Hepatic stellate cell (primary cell): ENCODE data around the gene SAE1.
A peak's percentile ranks its signal among the peaks of the same experiment; 100 is the strongest.

Experiments used
- DNase-seq: peaks from one replicate; pipeline ENCODE4 v3.0.0; 2011; ENCODE audit warnings: low spot score

SAE1 gene

GRCh38 chr19:47161876-47162489, 31.3 kb downstream of the SAE1 start:
- DNase-seq, result no peak

GRCh38 chr19:47168065-47168464, 37.4 kb downstream of the SAE1 start:
- DNase-seq, result no peak

GRCh38 chr19:47172666-47173455, 42.2 kb downstream of the SAE1 start:
- DNase-seq, result no peak

GRCh38 chr19:47176071-47176626, 45.5 kb downstream of the SAE1 start:
- DNase-seq, result peak; percentile 57

GRCh38 chr19:47176627-47177090, 46.0 kb downstream of the SAE1 start:
- DNase-seq, result peak; percentile 53

GRCh38 chr19:47179653-47180310, 49.1 kb downstream of the SAE1 start:
- no peak for DNase-seq

GRCh38 chr19:47183601-47184000, 53.0 kb downstream of the SAE1 start:
- DNase-seq, result no peak

- no peak for DNase-seq
Measured at GRCh38 chr19:47186446-47187334, 56.1 kb downstream of the SAE1 start.

GRCh38 chr19:47187335-47187655, 56.7 kb downstream of the SAE1 start:
- DNase-seq, result no peak

GRCh38 chr19:47187797-47188196, 57.2 kb downstream of the SAE1 start:
- no peak for DNase-seq

- no peak for DNase-seq
Measured at GRCh38 chr19:47188507-47189033, 57.9 kb downstream of the SAE1 start.

- DNase-seq, result peak; percentile 56
Measured at GRCh38 chr19:47190167-47190727, 59.6 kb downstream of the SAE1 start.

GRCh38 chr19:47195434-47195833, 64.8 kb downstream of the SAE1 start:
- DNase-seq, result no peak

- no peak for DNase-seq
Measured at GRCh38 chr19:47197141-47197540, 66.5 kb downstream of the SAE1 start.

- DNase-seq, result no peak
Measured at GRCh38 chr19:47200530-47200929, 69.9 kb downstream of the SAE1 start.

- no peak for DNase-seq
Measured at GRCh38 chr19:47203254-47203653, 72.6 kb downstream of the SAE1 start.

- no peak for DNase-seq
Measured at GRCh38 chr19:47209319-47210179, 78.9 kb downstream of the SAE1 start.

GRCh38 chr19:47210180-47210490, 79.5 kb downstream of the SAE1 start:
- no peak for DNase-seq

GRCh38 chr19:47210689-47211316, 80.2 kb downstream of the SAE1 start:
- DNase-seq, result peak; percentile 72

GRCh38 chr19:47215581-47215980, 84.9 kb downstream of the SAE1 start:
- DNase-seq, result no peak
